SKM-1 (cell line): Measurements from ENCODE around the gene PRKAA1.

Experiments
- DNase-seq: peaks from one replicate; lab custom pipeline; 2025; ENCODE audit not compliant: unreplicated experiment; lab: John Stamatoyannopoulos, UW

PRKAA1 gene

GRCh38 chr5:40798012-40798800 is at the start of gene PRKAA1:
Gene PRKAA1 (minus strand): TSS chr5:40798374. CDS start chr5:40798189, 185 bp downstream.
- peak; percentile 84 for DNase-seq

- no peak for DNase-seq
Observed at GRCh38 chr5:40847525-40847924, 49.4 kb upstream of the PRKAA1 start.

DNA sequence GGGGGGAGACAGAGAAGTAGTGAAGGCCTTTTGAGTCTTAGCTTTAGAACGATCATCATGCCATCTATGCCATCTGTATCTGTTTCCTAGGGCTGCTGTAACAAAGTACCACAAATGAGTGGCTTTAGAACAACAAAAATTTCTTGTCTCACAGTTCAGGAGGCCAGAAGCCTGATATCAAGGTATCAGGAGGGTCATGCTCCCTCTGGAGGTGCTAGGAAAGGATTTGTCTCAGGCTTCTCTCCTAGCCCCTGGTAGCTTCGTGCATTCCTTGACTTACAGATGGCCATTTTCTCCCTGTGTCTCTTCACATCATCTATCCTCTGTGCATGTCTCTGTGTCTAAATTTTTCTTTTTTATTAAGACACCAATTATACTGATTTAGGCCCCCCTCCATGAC is 48.2 kb upstream of the PRKAA1 start:
- no peak for DNase-seq

DNA sequence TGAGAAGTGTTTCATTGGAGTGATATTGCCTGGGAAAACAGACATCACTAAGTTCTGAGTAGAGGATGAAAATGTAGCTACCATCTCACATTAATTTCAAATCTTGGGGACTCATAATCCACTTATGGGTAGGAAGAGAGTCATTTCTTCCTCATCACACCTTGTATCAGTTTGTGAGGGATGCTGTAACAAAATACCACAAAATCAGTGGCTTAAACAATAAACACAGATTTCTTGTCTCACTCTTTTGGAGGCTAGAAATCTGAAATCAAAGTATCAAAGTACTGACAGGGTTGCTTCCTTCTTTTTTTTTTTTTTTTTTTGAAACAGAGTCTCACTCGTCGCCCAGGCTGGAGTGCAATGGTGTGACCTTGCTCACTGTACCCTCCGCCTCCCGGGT is 46.4 kb upstream of the PRKAA1 start:
- no peak for DNase-seq

DNA sequence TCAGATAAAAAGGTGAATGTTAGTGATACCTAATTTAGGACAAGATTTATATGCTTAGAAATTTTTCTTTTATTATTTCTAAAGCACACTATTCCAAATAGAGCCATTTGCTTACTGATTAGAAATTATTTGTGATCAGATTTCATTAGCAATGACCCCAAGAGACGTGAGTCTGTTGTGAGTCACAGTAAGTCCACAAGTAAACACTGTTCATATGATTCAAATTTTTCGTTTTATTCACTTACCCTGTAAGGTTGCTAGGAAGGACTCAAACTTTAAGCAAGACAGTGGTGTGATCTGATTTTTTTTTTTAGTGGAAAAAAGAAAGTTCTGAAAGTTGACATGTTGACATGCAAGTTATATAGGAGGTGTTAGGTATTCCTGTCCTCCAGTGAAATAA is 44.2 kb upstream of the PRKAA1 start:
- DNase-seq = no peak

DNA sequence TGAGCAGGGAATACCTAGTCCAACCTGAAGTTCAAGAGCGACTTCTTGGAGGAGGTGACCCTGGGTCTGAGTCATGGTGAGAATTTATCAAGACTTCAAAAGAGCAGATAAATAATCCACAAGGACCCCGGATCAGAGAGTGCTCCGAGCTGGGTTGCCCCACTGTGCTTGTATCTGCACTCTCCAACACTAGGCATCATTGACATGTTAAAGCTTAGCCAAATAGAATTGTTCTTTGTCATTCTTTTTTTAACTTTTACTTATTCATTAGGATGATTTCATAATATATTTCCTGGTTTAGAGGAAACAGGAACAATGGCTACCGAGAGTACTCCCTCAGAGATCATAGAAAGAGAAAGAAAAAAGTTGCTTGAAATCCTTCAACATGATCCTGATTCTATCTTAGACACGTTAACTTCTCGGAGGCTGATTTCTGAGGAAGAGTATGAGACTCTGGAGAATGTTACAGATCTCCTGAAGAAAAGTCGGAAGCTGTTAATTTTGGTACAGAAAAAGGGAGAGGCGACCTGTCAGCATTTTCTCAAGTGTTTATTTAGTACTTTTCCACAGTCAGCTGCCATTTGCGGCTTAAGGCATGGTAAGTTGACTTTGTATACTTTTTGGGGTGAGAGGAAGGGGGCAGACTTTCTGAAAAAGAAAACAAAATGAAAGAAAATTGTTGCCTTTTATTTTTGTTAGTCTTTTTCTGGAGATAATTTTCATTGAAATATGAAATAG is 43.1 kb upstream of the PRKAA1 start, which contains the start of gene CARD6:
Gene CARD6, plus strand, starts transcription at position 300 of the 738 bp plus-strand sequence. Its CDS starts 16 bp downstream, at position 316.
- DNase-seq = no peak

DNA sequence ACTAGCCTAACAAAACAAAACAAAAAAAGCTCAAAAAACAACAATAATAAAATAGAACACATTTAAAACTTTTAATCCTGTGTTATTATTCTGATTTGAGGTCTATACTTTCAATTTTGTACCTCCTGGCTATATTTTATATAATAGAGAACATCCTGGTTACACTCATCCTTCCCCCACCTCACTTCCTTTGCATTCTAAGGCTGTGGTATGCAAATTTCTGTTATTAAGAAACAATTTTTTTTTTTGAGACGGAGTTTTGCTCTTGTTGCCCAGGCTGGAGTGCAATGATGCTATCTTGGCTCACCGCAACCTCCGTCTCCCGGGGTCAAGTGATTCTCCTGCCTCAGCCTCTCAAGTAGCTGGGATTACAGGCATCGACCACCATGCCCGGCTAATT is 39.9 kb upstream of the PRKAA1 start:
- DNase-seq = no peak

DNA sequence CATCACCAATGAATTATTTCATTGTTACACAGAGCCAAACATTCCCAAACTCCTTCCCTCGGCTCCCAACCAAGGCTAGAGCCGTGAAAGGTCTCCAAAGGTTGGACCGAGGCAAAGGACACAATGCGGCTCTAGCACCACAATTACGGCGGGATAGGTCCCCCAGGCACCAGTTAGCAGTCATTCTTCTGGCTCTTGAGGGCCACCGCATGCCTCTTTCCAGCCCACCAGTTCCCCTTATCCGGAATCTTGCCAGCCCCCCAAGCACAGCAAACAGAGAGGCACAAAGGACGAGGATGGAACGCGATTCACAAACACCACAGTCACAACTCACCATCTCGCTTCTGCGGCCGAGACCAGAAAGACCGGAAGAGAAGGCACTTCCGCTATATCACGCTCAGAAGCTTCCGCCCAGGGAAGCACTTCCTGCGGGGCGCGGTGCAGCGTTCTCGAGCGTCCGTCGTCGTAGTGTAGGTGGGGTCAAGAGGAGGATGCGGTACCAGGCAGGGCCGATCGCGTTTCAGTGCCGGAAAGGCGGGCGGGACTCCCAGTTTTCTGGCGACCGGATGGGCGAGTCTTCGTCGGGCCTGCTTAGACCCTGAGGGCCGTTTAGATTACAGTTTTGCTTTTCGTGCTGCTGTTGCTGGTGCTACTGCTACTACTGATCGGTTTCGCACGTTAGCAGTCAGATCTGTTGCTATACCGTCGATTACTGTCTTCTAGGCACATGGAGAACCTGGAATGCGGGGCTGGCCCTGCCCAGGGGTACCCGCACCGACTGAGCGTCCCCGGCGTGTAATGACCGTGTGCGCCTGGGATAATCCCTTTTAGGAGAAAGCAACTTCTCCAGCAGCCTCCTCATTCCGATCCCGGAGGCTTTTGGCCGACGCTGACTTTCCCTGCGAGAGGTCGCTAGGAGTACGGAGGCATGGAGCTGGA is 36.9 kb upstream of the PRKAA1 start, which contains the start of gene RPL37:
Gene RPL37, minus strand, starts transcription at position 374 of the 939 bp plus-strand sequence. Its CDS starts 37 bp downstream, at position 337.
- peak; percentile 93 for DNase-seq

- DNase-seq = no peak
Observed at GRCh38 chr5:40834391-40834848, 36.2 kb upstream of the PRKAA1 start.

DNA sequence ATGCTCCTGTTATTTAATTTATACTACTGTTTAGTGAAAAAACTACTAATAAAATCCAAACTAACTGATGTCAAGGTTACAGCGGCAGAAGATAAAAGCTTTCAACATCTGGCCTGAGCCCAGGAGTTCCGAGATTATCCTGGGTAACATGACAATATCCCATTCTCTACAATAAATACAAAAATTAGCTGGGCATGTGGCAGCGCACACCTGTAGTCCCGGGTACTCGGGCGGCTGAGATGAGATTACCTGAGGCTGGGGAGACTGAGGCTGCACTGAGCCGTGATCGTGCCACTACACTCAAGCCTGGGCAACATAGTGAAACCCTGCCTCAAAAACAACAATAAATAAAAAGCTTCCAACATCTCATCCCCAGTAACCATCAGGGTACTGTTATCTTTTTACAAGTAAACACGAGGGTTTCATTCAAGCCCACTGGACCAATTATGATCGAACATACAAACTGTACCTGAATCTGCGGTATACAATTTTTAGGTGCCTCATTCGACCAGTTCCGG is 35.6 kb upstream of the PRKAA1 start:
- no peak for DNase-seq

- DNase-seq = no peak
Observed at GRCh38 chr5:40832345-40832744, 34.2 kb upstream of the PRKAA1 start.

DNA sequence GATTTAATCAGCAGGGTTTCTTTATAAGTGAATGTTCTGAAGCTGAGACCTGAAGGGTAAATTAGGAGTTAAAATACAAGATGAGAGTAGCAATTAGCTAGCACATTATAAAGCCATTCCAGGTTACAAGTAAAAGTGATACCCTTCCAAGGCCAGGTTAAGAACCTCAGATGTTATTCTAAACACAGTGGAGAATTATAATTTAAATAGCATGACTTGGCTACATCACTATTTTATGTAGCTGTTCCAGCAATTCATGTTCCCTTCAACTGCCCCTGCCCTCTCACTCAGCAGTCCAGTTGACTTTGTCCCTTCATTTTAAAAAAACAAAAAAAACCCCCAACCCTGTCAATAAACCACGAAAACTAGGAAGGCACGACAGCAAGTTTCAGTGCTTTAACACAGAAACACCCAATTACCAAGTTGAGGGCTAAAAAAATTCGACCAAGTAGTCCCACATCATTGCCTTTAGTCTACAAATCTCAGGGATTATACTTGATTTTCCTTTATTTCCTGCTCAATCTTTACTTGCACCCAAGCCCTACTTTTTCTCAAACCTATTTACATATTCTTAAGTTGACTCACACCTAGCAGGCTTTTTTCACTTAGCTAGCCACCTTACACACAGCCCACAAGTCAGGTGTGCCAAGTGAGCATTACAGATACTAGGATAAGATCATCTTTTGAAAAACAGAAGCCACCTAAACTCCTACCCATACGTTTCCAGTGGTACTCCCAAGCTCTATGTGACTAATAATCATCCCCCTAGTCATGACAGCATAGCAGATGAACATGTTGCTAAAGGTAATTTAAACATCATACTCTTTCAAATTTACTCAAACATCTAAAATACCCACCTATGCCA is 33.4 kb upstream of the PRKAA1 start:
- DNase-seq = no peak

DNA sequence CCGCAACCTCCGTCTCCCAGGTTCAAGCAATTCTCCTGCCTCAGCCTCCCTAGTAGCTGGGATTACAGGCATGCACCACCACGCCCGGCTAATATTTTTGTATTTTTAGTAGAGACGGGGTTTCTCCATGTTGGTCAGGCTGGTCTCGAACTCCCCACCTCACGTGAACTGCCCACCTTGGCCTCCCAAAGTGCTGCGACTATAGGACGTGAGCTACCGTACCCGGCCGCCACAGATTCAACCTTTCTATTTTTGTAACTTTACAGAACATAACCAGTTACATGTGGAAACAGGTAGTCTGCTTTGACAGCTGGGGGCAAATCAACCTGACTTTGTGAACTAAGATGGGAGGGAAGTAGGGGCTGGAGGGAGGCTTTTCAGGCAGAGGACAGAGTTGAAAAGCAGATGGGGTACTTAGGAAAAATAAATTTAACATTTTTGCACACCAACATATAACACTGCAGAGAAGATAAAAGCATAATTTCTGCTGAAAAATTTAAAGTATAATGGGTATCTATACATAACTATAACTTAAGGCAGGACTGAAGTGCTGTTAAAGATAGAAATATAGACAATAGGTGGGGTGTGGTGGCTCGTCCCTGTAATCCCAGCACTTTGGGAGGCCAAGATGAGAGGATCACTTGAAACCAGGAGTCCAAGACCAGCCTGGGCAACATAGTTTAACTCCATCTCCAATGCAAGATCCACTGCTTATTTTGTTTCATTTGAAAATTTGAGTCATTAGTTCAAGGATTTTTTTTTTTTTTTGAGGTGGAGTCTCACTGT is 31.8 kb upstream of the PRKAA1 start:
- no peak for DNase-seq

GRCh38 chr5:40828690-40829661 is 30.8 kb upstream of the PRKAA1 start:
- DNase-seq = no peak

DNA sequence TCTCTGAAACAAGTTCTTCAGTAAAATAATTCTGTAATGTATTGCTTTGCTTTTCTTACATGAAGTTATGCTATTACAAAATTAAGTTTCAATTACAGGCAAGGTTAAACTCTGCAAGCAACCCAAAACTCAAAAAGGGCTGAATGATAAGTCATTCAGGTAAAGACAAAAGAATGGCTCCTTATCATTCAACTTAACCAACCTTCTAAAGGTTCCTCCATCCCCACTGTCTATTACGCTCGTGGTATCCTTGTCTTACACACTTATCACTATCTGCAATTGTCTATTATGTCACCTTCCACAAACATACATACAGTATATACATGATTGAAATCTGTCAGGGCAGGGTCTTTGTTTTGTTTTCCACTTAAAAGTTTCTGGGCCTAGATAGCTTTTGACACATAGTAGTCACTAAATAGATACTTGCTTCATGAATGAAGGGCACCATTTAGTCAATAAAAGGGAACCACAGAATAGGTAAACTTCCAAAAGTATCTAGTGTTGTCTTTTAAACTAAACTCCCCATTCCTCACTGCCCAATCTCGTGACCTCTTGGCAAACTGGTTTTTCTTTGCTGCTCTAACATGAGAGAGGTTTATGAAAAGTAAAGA is 30.0 kb upstream of the PRKAA1 start:
- DNase-seq = no peak

GRCh38 chr5:40827188-40827977 is 29.2 kb upstream of the PRKAA1 start:
- DNase-seq = no peak
